GM12878 (cell line): ENCODE results near the gene SCAI. TPM values are rescaled to one million over a fixed set of nuclear protein-coding genes. Genes with fewer than 3 reads are reported as not detected.

Experiments used
- ATAC-seq: fragments of 200-7000 bp; cut with Tn5 transposase; 3 replicates; pipeline ENCODE4 v1.9.1; 2020; ENCODE audit warnings: mild to moderate bottlenecking, moderate library complexity
- BruUV-seq: library from RNA; stranded (reverse); fragments of 400-500 nt; replicated peaks from 2 replicates; lab custom pipeline; 2021; lab: Mats Ljungman, UMichigan
- CTCF ChIA-PET: fragments of 300-600 bp; sonication (Branson Sonifier 250); formaldehyde crosslinking; extraction: SDS; loops from one replicate; lab custom pipeline; 2021; ENCODE audit warnings: inconsistent platforms; lab: Yijun Ruan, JAX
- POLR2A ChIA-PET: fragments of 350-600 bp; formaldehyde crosslinking; extraction: SDS; loops from one replicate; lab custom pipeline; 2021; ENCODE audit warnings: inconsistent platforms; lab: Charles Lee
- RAD21 ChIA-PET: fragments of 300-600 bp; sonication (Branson Sonifier 250); formaldehyde crosslinking; loops from one replicate; lab custom pipeline; 2023; ENCODE audit warnings: antibody characterized with exemption; ENCODE audit not compliant: unreplicated experiment; lab: Charles Lee
- SMC1A ChIA-PET: fragments of 300-600 bp; sonication (Branson Sonifier 250); formaldehyde crosslinking; loops from one replicate; lab custom pipeline; 2023; ENCODE audit not compliant: unreplicated experiment, uncharacterized antibody; lab: Charles Lee
- DNase-seq: peaks from one replicate; pipeline ENCODE4 v3.0.0-alpha.2; 2011; ENCODE audit warnings: low read depth, low spot score
- FAIRE-seq: peaks from 3 replicates; lab custom pipeline; 2011; peaks lifted over from hg19 to GRCh38; lab: Jason Lieb, UNC
- H2AFZ ChIP-seq: 2 replicates; pipeline ENCODE4 v1.6.0; 2011; ENCODE audit warnings: low read depth, low read length, control low read depth; ENCODE audit not compliant: control insufficient read depth
- H3K27ac ChIP-seq: 2 replicates; pipeline ENCODE4 v1.5.1; 2011; ENCODE audit warnings: control low read depth; ENCODE audit not compliant: control insufficient read depth, insufficient read depth
- H3K27me3 ChIP-seq, 2 experiments: replicated peaks in 1 of 2; 2 replicates each; pipeline versions ENCODE4 v1.6.0 to v1.6.1; 2011; ENCODE audit warnings: low read length in 1 of 2; ENCODE audit not compliant: control insufficient read depth in 2 of 2, insufficient read depth in 2 of 2
- H3K36me3 ChIP-seq, 2 experiments: 2 replicates each; pipeline ENCODE4 v1.5.1; 2011; ENCODE audit warnings: low read length in 1 of 2; ENCODE audit not compliant: control insufficient read depth in 2 of 2, insufficient read depth in 2 of 2
- H3K4me1 ChIP-seq: 2 replicates; pipeline ENCODE4 v1.6.1; 2011; ENCODE audit warnings: mild to moderate bottlenecking, low read length, moderate library complexity, mixed read lengths; ENCODE audit not compliant: control insufficient read depth, insufficient read depth
- H3K4me2 ChIP-seq: 2 replicates; pipeline ENCODE4 v1.6.0; 2011; ENCODE audit warnings: control low read depth; ENCODE audit not compliant: control insufficient read depth, insufficient read depth
- H3K4me3 ChIP-seq: fragments of 200-600 bp; sonication (generic); 2 replicates; pipeline ENCODE4 v1.5.1; 2016
- H3K79me2 ChIP-seq: 2 replicates; pipeline ENCODE4 v1.6.0; 2011; ENCODE audit warnings: low read length; ENCODE audit not compliant: control insufficient read depth, insufficient read depth
- H3K9ac ChIP-seq: 2 replicates; pipeline ENCODE4 v1.8.0; 2011; ENCODE audit warnings: low read length, control low read depth, mixed read lengths; ENCODE audit not compliant: control insufficient read depth, insufficient read depth
- H3K9me3 ChIP-seq: replicated peaks from 3 replicates; pipeline ENCODE4 v1.5.1; 2011; ENCODE audit warnings: mild to moderate bottlenecking, low read length; ENCODE audit not compliant: control insufficient read depth, insufficient read depth
- H4K20me1 ChIP-seq: 2 replicates; pipeline ENCODE4 v1.6.0; 2011; ENCODE audit not compliant: control insufficient read depth, insufficient read depth
- CHD2 ChIP-seq: IDR thresholded peaks from 2 replicates; pipeline ENCODE4 v1.6.1; 2011; ENCODE audit warnings: low read depth, low read length, improper control_type of control experiment, borderline replicate concordance
- ESRRA ChIP-seq: IDR thresholded peaks from 2 replicates; pipeline ENCODE4 v1.6.1; 2012; ENCODE audit warnings: mild to moderate bottlenecking, low read length, improper control_type of control experiment
- KLF5 ChIP-seq: fragments of 450-650 bp; IDR thresholded peaks from 2 replicates; pipeline ENCODE4 v1.6.1; 2014; ENCODE audit warnings: mild to moderate bottlenecking; ENCODE audit not compliant: partially characterized antibody
- LARP7 ChIP-seq: fragments of 450-650 bp; IDR thresholded peaks from 2 replicates; pipeline ENCODE4 v1.6.1; 2017; ENCODE audit warnings: mild to moderate bottlenecking
- MEF2B ChIP-seq: fragments of 450-650 bp; IDR thresholded peaks from 2 replicates; pipeline ENCODE4 v1.6.1; 2018; ENCODE audit warnings: mild to moderate bottlenecking, moderate library complexity; ENCODE audit not compliant: partially characterized antibody, poor library complexity, severe bottlenecking
- MLLT1 ChIP-seq: fragments of 450-650 bp; IDR thresholded peaks from 2 replicates; pipeline ENCODE4 v1.6.1; 2016; ENCODE audit warnings: mild to moderate bottlenecking
- PKNOX1 ChIP-seq: fragments of 450-650 bp; IDR thresholded peaks from 2 replicates; pipeline ENCODE4 v1.6.1; 2016; ENCODE audit warnings: mild to moderate bottlenecking
- WGBS: methylation state at CpG from one replicate; pipeline ENCODE4 v1.1.6; 2016; ENCODE audit warnings: low lambda C conversion rate; ENCODE audit not compliant: insufficient replicate concordance, insufficient coverage; ENCODE audit errors: missing lambda C conversion rate; 5-methylcytosine and 5-hydroxymethylcytosine counted together
- in situ Hi-C: fragments of 300-500 bp; cut with MboI; formaldehyde crosslinking; loops from 9 replicates; pipeline ENCODE4 v1.14.3; 2018; ENCODE audit warnings: mixed read lengths
- intact Hi-C: fragments of 100-400 bp; cut with micrococcal nuclease; formaldehyde crosslinking; loops from one replicate; pipeline ENCODE4 v1.14.2; 2022; ENCODE audit not compliant: unreplicated experiment
- polyA plus RNA-seq, 11 experiments: library from polyadenylated mRNA; depleted of rRNA in 4 of 11; unstranded in 6 of 11; stranded (reverse) in 5 of 11; fragments of >200 nt; fragmentation: Nextera tagmentation in 4 of 11; fragmentation: Illumina TruSeq in 1 of 11; extraction: Ambion mirVana in 4 of 11; extraction: Trizol in 1 of 11; gene quantifications; 1 replicate in 1 of 11; 2 replicates in 10 of 11; pipeline versions ENCODE4 v1.2.1 to v1.2.3, GENCODE V29; 2011 to 2016; ENCODE audit warnings: inconsistent platforms in 2 of 11, missing spikeins in 2 of 11, low read depth in 1 of 11
- total RNA-seq, 4 experiments: library from RNA; depleted of rRNA in 3 of 4; stranded (reverse); fragments of >200 nt in 3 of 4; fragmentation: Illumina TruSeq in 1 of 4; extraction: Trizol in 1 of 4; gene quantifications; 2 replicates each; pipeline versions ENCODE4 v1.2.1 to v1.2.3, GENCODE V29; 2013 to 2021

The SCAI gene
- total and polyA plus RNA-seq, 10 of the 15 experiments (the other 5 are each of a cell fraction or from before 2014, with no cell fraction given): 0.52 to 8.8 (median 5.1) TPM

GRCh38 chr9:125099816-125100215, 43.5 kb downstream of the SCAI start:
- in situ Hi-C loops: no loop called here
- intact Hi-C loops: no loop called here
- ChIA-PET RAD21 (interaction anchor here (0.5 kb wide), 1 partner anchor 268 kb away, joined by 3 read pairs; no protein-coding TSS in a partner anchor), CTCF (no interaction called here), POLR2A (interaction anchor here (0.6 kb wide), 1 partner anchor 186 kb away, joined by 3 read pairs; no protein-coding TSS in a partner anchor), SMC1A (no interaction called here)
- Histone ChIP-seq H3K27ac (no peak overlapping the region), H3K27me3 (no peaks in the 10 kb centered on the region), H4K20me1 (no peaks in the 10 kb centered on the region), H3K4me3 (no peak overlapping the region), H2AFZ (no peak overlapping the region), H3K79me2 (no peaks in the 10 kb centered on the region), H3K36me3 (no peaks in the 10 kb centered on the region), H3K9ac (no peak overlapping the region), H3K9me3 (no peaks in the 10 kb centered on the region; the same call in 2 of the 3 replicates), H3K4me1 (no peaks in the 10 kb centered on the region), H3K4me2 (no peak overlapping the region)
- FAIRE-seq (no peak), ATAC-seq (no peak), DNase-seq (no peak)
- 78% methylated on average over 3 of the region's 3 CpGs for WGBS
- TF ChIP-seq LARP7 (no peak), PKNOX1 (no peak), MEF2B (no peak), ESRRA (no peak), KLF5 (no peak), CHD2 (no peak), MLLT1 (no peak)
- no TSS peak for BruUV-seq
